Measurements from ENCODE around the gene CAMTA2.

The CAMTA2 gene

DNA sequence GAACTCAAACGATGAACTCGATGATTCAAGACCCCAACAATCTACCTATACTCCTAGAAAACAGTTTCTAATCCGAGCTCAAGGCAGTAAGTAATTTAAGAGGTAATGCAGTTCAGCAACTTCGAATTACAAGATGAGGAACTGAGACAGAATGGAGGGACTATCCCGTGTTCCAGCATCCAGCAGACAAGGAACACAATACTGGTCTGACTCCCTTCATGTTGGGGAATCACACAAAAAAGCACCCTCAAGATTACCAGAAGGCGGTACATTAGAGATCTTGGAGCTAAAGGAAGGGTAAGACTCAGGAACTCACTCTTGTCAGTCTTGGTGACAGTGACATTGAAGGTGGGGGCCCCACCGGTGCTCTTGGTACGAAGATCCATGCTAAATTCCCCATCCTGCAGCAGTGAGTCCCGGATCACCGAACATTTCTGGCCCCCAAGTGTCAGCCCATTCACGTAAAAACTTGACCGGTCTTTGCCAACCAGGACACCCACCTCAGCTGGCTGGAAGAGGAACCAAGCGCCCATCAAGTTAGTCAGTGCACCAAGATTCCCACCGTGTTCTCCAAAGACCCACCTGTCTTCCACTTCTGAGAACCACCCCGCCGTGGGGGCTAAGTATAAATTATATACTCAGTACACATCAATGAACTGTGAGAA lies 41.0 kb downstream of the CAMTA2 start:
- no peak for DNase-seq

DNA sequence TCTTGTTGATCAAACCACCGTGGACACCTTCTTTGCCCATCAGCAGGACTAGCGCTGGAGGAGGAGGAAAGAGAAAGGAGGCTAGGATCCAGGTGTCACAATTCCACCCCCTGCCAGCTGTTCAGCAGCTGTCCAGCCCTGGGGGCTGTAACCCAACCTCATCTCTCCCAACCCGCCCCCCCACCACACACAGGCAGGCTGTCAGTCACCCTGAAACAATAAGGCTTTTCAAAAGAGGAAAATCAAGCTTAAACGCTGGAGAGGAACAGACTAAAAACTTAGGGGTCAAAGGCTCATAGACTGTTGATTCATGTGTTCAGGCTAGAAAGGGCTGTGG lies 41.6 kb downstream of the CAMTA2 start:
- no peak for DNase-seq

DNA sequence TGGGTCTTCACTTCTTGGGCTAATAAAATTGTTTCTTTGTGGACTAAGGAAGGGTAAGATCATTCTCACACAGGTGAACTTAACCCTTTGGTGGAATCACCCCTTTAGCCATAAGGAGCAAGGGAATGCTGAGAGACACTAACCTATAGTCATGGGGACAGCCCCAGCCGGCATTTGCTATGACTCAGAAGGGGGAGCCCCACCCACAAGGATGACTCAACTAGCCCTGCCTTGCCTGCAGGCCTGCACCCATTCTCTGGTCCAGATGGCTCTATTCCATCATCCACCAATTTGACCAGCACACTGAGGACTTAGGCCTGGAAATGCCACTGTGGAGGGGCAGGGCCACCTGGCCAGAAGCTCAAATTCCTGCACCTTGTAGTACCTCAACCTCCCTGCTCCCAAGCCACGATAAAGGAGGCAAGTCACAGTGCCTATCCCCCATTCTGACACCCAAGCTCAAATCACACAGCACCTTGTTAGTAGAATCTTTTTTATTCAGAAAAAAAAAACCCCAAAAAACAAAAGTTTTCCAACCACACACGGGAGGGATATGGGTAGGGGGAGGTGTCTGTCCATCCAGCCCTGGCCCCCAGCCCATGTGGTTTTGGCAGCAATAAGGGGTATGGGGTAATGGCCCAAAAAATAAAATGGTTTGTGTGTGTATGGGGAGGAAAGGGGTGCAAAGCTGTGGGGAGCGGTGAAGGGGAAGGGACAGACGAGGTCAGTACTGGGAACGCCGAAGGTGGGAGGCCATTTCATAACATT lies 42.1 kb downstream of the CAMTA2 start:
- peak; percentile 87 to 90 for DNase-seq

DNA sequence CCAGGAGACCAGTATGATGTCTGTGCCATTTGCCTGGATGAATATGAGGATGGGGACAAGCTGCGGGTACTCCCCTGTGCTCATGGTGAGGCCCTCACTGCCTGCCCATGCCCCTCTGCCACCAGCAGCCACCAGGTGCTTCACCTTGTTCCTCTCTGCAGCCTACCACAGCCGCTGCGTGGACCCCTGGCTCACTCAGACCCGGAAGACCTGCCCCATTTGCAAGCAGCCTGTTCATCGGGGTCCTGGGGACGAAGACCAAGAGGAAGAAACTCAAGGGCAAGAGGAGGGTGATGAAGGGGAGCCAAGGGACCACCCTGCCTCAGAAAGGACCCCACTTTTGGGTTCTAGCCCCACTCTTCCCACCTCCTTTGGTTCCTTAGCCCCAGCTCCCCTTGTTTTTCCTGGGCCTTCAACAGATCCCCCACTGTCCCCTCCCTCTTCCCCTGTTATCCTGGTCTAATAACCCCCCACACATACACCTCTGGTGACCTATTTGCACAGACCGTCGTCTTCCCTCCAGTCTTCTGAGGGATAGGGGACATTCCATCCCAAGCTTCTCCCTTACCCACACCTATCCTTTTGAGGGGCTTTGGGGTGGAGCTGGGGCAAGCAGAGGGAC lies 42.8 kb downstream of the CAMTA2 start:
- DNase-seq: peak in 1 of 2 donors; percentile 55

DNA sequence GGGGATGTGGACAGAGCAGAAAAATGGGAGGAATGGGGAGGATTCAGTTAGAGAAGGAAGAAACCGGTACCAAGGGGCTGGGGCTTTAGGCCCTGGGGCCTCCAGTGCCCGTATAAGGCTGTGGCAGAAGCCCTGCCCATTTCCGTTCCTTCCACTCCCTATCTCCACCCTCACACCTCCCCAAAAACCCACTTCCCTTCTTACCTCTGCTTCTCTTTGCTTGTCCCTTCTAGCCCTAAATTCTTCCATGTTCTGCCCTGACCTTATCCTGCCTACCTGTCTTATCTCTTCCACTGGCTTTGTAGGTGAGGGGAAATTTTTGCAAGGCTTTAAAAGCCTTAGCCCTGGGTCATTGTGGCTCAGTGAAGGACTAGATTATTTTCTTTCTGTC lies 43.3 kb downstream of the CAMTA2 start:
- DNase-seq: peak in 1 of 2 donors; percentile 60

DNA sequence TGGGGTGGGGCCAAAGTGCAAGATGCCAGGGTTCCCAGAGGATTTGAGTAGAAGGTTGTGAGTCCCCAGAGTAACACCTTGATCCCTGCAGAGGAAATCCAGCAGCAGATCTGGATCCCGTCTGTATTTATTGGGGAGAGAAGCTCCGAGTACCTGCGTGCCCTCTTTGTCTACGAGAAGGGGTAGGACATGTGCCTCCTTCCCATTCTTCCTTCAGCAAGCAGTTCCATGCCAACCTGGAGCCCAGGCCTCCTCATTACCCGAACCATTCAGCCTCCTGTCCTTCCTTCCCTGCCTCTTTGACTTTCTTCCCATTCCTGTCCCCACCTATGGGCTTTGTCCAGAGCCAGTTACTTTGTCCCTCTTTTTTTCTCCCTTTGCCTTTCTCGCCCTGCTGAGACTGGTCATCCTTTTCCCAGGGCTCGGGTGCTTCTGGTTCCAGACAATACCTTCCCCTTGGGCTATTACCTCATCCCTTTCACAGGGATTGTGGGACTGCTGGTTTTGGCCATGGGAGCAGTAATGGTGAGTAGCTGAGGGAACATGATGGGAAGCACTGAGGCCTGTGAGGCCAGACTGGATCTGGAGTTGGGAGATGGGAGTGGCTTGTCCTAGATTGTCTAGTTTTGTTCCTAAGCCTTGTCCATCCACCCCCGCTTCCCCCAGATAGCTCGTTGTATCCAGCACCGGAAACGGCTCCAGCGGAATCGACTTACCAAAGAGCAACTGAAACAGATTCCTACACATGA lies 44.5 kb downstream of the CAMTA2 start:
- no peak for DNase-seq

DNA sequence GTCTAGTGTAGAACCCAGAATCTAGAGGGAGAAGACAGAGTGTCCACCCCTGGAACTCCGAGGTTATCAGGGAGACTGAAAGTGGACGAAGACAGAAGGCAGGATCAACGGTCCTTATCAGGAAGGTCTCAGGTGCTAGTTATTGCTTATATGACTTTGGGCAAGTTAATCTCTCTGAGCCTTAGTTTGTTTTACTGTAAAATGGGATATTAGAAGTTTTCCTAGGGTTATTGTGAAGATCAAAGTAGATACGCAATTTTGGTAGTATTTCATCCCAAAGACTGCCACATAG lies 46.2 kb downstream of the CAMTA2 start:
- no peak for DNase-seq

DNA sequence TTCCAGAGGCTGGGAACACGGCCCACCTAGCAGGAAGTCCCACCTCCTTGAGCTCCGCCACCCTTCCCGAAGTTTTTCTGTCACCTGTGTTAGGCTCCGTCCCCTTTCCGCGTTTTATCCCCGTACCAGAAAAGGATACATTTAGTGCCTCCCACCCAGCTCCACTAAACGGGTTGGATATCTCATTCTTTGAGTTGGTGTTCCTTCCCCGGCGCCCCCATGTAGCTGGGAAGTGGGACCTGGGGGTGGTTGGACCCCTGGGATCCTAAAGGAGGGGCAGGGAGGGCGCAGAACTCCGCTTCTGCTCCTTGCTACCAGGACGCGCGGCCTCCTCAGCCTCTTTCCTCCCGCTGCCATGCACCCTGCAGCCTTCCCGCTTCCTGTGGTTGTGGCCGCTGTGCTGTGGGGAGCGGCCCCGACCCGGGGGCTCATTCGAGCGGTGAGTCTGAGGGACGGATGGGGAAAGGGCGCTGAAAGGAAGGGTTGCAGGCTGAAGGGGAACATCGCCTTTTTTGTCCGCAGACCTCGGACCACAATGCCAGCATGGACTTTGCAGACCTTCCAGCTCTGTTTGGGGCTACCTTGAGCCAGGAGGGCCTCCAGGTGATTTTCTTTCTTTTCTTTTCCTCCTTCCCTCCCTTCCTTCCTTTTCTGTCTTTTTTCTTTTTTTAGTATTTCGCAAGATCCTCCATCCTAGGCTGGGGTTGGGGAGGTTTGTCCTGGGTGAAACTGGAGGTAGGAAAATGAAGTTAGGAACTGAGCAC lies 46.7 kb downstream of the CAMTA2 start:
- DNase-seq: peak; percentile 52 to 53

DNA sequence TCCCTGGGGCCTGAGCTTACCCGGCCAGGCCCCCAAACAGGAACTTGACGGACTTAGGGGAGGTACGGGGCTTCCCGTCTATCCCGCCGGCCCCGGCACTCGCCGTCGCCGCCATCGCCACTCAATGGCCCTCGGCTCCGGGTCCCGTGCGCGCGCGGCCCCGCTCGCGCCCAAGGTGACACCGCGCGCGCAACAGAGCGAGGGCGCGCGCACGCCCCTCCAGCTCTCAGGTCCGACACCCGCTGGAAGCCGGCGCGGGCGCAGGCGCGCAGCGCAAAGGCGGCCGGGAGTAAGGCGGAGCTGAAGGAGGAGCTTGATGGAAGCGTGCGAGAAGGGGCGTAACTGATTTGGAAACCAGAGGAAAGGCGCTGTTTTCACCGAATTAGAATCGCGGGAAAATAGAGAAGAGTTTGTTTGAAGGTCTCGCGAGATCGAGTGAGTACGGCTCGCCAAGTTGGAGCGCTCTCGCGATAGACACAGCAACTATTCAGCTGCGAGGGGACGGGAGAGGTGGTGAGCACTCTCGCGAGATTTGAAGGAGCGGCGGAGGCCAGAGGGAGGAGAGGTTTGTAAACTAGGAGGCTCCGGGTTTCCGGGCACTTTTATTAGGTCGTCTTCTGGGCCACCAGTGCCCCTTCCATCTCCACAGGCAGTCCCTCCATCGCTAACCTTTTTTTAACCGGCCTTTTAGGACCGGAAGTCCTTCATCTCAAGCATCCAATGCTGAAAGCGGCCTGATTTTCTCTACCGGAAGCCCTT lies 47.5 kb downstream of the CAMTA2 start, which contains the start of the genes RNF167 and SLC25A11:
TSS of gene RNF167 (plus strand) at position 473 of the 759 bp plus-strand sequence. CDS start 642 bp downstream, outside the sequence.
TSS of gene SLC25A11 (minus strand) at position 251 of the 759 bp plus-strand sequence. CDS start at position 115, 136 bp downstream.
- DNase-seq: peak; percentile 92 to 95

DNA sequence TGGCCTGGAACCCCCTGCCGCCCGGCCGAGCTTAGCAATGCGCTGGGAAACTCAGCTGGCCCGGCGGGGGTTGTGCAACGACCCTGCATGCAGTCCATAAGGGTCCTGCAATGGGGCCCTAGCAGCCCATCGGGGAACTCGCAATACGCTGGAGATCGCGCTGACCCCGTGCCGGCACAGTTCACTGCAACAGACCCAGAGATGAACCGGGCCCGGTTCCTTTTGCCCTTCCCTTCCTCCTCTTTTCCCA lies 48.0 kb downstream of the CAMTA2 start:
- DNase-seq: no peak

DNA sequence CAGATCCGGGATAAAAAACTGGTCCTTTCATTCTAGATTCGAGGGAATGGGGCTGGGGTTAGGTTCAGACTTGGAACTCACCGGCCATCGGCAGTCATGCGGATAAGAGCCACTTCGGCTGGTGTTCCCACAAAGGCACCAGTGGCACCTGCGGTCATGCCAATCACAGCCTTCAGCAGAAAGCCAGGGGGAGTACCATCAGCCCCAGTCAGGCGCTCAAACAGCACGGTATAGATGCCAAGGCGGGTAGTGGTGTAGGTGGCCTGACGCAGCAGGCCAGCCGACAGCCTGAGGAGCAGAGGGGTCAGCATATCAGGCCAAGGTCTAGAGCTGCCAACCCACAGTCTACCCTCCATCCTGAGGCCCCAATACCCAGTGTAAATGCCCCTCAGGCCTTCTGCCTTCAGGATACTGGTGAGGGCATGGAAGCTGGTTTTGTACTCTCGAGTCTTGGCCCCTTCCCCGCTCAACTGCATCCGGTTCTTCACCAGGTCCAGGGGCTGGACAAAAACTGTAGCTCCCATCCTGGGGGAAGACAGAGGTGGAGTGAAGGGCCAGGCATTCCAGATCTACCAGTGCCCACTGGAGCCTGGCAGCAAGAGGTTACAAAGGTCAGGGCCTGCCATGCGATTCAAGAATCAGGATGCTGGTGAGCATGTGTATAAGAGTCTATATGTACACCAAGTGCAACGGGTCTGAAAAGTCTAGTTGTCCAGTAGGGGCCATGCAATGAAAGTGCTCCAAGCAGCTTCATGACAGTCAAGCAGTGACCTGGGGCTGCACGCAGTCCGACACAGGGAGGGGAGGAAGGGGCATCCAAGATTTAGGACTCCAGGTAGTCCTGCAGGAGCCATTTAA lies 48.6 kb downstream of the CAMTA2 start:
- no peak for DNase-seq

DNA sequence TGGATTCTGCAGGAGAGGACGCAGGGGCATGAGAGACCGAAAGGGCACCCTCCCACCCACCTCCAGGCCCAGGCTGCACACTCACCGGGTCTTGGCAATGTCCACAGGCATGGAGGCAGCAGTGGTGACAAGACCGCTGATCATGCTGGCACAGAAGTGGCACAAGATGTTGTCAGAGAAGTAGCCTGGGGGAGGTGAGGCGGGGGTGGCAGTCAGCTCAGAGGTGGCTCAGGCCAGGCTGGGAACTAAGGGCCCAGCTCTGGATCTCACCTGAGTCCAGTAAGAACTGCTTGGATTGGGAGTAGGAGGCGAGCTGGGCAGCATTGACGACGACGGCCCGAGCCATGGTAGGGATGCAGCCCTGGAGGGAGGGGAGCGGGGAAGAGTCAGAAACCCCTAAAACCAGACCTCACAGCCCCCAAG lies 49.4 kb downstream of the CAMTA2 start:
- no peak for DNase-seq

DNA sequence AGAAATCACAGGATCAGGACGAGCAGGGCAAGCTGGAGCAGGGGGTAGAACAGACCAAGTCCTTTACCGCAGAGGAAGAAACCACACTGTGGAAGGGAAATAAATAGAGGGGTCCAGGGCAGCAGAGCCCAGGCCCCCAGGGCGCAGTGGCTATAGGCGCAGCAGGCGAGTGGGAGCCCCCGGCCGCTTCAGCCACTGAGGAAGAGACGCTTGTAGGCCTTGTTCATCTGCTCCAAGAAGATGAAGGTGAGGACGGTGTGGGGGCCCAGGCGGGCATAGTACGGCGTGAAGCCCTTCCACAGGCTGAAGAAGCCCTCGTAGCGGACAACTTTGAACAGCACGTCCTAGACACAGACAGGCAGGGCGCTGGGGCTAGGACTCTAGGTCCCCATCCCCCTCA lies 49.9 kb downstream of the CAMTA2 start:
- no peak for DNase-seq

DNA sequence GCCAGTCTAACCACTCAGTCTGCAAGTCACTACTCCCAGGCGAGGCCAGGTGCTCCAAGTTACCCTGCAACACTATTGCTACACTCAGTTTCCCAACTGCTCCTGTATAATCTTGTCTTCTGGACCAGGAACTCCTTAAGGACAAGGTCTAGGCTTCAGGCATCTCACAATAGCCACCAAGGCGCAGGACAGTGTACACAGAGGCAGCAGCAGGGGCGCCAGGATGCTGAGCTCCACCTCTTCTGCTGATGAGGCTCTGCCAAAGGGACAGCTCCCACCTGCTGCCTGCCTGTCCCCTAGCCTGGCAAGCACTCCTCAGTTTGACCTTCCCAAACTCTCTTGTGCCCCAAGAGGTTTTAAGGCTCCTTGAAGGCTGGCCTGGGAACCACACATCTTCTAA lies 51.0 kb downstream of the CAMTA2 start:
- no peak for DNase-seq

DNA sequence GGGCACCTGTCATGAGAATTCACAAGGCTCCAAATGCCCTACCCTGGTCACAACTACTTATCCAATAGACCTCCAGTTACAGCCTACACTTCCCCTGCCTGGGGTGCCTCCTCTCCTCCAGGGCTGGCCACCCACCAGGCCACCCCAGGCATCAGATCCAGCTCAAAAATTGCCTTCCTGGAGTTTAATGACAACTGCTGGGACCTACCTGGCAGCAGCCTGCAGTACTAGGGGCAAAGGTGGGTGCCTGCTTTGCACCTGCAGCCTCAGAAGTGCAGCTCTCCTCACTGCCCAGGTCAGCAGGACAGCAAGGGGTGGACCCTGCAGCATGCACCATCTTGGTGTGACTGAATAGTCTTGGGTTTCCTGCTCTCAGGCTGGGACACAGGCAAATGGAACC lies 51.8 kb downstream of the CAMTA2 start:
- no peak for DNase-seq

DNA sequence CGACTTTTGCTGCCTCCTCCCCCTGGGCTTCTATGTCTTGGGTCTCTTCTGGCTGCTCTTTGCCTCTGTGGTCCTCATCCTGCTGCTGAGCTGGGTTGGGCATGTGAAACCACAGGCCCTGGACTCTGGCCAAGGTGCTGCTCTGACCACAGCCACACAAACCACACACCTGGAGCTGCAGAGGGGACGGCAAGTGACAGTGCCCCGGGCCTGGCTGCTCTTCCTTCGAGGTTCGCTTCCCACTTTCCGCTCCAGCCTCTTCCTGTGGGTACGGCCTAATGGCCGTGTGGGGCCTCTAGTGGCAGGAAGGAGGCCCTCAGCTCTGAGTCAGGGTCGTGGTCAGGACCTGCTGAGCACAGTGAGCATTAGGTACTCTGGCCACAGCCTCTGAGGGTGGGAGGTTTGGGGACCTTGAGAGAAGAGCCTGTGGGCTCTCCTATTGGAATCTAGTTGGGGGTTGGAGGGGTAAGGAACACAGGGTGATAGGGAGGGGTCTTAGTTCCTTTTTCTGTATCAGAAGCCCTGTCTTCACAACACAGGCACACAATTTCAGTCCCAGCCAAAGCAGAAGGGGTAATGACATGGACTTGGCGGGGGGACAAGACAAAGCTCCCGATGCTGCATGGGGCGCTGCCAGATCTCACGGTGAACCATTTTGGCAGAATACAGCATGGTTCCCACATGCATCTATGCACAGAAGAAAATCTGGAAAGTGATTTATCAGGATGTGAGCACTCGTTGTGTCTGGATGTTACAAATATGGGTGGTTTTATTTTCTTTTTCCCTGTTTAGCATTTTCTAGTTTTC lies 53.1 kb downstream of the CAMTA2 start:
- no peak for DNase-seq

DNA sequence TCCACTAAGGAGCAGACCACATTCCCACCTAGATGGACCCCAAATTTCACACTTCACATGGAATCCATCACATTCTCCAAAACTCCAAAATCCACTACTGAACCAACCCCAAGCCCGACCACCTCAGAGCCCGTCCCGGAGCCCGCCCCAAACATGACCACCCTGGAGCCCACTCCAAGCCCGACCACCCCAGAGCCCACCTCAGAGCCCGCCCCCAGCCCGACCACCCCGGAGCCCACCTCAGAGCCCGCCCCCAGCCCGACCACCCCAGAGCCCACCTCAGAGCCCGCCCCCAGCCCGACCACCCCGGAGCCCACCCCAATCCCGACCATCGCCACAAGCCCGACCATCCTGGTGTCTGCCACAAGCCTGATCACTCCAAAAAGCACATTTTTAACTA lies 53.8 kb downstream of the CAMTA2 start:
- DNase-seq: no peak

DNA sequence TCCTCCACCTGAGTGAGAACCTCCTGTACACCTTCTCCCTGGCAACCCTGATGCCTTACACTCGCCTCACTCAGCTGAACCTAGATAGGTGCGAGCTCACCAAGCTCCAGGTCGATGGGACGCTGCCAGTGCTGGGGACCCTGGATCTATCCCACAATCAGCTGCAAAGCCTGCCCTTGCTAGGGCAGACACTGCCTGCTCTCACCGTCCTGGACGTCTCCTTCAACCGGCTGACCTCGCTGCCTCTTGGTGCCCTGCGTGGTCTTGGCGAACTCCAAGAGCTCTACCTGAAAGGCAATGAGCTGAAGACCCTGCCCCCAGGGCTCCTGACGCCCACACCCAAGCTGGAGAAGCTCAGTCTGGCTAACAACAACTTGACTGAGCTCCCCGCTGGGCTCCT lies 54.7 kb downstream of the CAMTA2 start:
- no peak for DNase-seq

DNA sequence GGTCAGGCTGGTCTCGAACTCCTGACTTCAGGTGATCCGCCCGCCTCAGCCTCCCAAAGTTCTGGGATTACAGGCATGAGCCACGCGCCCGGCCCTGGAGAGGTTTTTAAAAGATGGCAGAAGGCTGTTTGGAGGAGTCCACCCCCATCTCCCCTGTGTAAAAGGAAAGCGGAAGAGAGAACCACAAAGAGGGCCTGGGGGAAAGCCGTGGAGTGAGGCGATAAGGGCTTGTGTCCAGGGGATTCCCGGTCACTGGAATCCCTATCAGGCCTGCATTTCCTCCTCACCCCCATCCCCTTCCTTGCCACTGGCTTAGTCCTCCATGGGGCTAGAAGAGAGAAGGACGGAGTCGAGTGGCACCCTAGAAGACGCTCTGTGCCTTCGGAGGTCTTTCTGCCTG lies 55.5 kb downstream of the CAMTA2 start, which contains the start of gene GP1BA:
TSS of gene GP1BA (plus strand) at position 315 of the 400 bp plus-strand sequence. CDS start 328 bp downstream, outside the sequence.
- no peak for DNase-seq

DNA sequence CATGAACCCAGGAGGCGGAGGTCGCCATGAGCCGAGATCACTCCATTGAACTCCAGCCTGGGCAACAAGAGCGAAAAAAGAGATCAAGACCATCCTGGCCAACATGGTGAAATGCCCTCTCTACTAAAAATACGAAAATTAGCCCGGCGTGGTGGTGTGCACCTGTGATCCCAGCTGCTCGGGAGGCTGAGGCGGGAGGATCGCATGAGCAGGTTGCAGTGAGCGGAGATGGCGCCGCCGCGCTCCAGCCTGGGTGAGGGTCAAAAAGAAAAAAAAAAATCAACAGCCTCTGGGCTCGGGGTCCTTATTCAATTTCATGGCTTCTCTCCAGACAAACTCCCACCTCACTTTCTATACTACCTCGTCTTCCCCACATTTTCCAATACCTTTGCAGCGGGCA lies 58.6 kb downstream of the CAMTA2 start:
- no peak for DNase-seq
